Measurements from ENCODE around the gene SPOUT1.

- TF ChIP-seq CTCF (IDR thresholded peaks at IDR 0.05) (no peak), POLR2A (IDR thresholded peaks at IDR 0.05) (no peak)
These were observed 5.6 kb downstream of the SPOUT1 start for GRCh38 chr9:128823903-128824406.

Data from right lobe of liver (tissue), 4 donors.